GM23338 (cell line): ENCODE measurements around the gene C1QTNF8. TPM values are rescaled to one million over a fixed set of nuclear protein-coding genes. Genes with fewer than 3 reads are reported as not detected.

Experiments used
- ATAC-seq: fragments of 200-7000 bp; cut with Tn5 transposase; 3 replicates; pipeline ENCODE4 v1.9.1; 2020
- DNase-seq: peaks from one replicate; pipeline ENCODE4 v3.0.0-alpha.2; 2015; ENCODE audit warnings: low spot score
- H2AFZ ChIP-seq: fragments of 200-600 bp; sonication (generic); 2 replicates; pipeline ENCODE4 v1.8.0; 2016; ENCODE audit warnings: antibody characterized with exemption, mild to moderate bottlenecking, moderate library complexity
- H3F3A ChIP-seq: fragments of 200-600 bp; sonication (generic); replicated peaks from 2 replicates; pipeline ENCODE4 v1.8.0; 2017; ENCODE audit warnings: antibody characterized with exemption, mixed run types, low read depth
- H3K27ac ChIP-seq: fragments of 200-600 bp; sonication (generic); 2 replicates; pipeline ENCODE4 v1.6.1; 2016; ENCODE audit warnings: low read depth
- H3K27me3 ChIP-seq: fragments of 200-600 bp; sonication (generic); 2 replicates; pipeline ENCODE4 v1.8.0; 2016; ENCODE audit warnings: mild to moderate bottlenecking, mixed run types, moderate library complexity; ENCODE audit not compliant: insufficient read depth
- H3K36me3 ChIP-seq: fragments of 200-600 bp; sonication (generic); 2 replicates; pipeline ENCODE4 v1.8.0; 2016; ENCODE audit warnings: mild to moderate bottlenecking; ENCODE audit not compliant: insufficient read depth
- H3K4me1 ChIP-seq: fragments of 200-600 bp; sonication (generic); 2 replicates; pipeline ENCODE4 v1.8.0; 2016; ENCODE audit warnings: mild to moderate bottlenecking, moderate library complexity; ENCODE audit not compliant: insufficient read depth
- H3K4me2 ChIP-seq: fragments of 200-600 bp; sonication (generic); 2 replicates; pipeline ENCODE4 v1.7.1; 2017; ENCODE audit warnings: mixed run types
- H3K4me3 ChIP-seq: fragments of 200-600 bp; sonication (generic); 2 replicates; pipeline ENCODE4 v1.6.1; 2016; ENCODE audit warnings: mixed run types
- H3K79me2 ChIP-seq: fragments of 200-600 bp; sonication (generic); replicated peaks from 2 replicates; pipeline ENCODE4 v1.8.0; 2017; ENCODE audit warnings: mild to moderate bottlenecking; ENCODE audit not compliant: insufficient read depth
- H3K9me2 ChIP-seq: fragments of 200-600 bp; sonication (generic); 2 replicates; pipeline ENCODE4 v1.8.0; 2017; ENCODE audit not compliant: insufficient read depth
- H4K20me1 ChIP-seq: fragments of 200-600 bp; sonication (generic); replicated peaks from 2 replicates; pipeline ENCODE4 v1.8.0; 2017; ENCODE audit warnings: mild to moderate bottlenecking; ENCODE audit not compliant: insufficient read depth
- H3K27ac Mint-ChIP-seq: 2 replicates; pipeline ENCODE4 v1.8.0; 2020; ENCODE audit warnings: inconsistent platforms, mild to moderate bottlenecking, moderate library complexity, mixed read lengths
- H3K27me3 Mint-ChIP-seq: 3 replicates; pipeline ENCODE4 v1.8.0; 2022; ENCODE audit warnings: low read depth, mild to moderate bottlenecking, moderate library complexity, mixed read lengths, inconsistent platforms; ENCODE audit not compliant: insufficient read depth, poor library complexity
- H3K36me3 Mint-ChIP-seq: 3 replicates; pipeline ENCODE4 v1.8.0; 2021; ENCODE audit warnings: low read depth, mild to moderate bottlenecking, inconsistent platforms, moderate library complexity, mixed read lengths
- H3K4me1 Mint-ChIP-seq: 3 replicates; pipeline ENCODE4 v1.8.0; 2020; ENCODE audit warnings: mild to moderate bottlenecking, inconsistent platforms, mixed read lengths
- H3K4me3 Mint-ChIP-seq: 3 replicates; pipeline ENCODE4 v1.8.0; 2021; ENCODE audit warnings: moderate library complexity, mild to moderate bottlenecking, inconsistent platforms, mixed read lengths
- H3K9me3 Mint-ChIP-seq: 3 replicates; pipeline ENCODE4 v1.8.0; 2020; ENCODE audit warnings: moderate library complexity, mild to moderate bottlenecking, inconsistent platforms, mixed read lengths
- CTCF ChIP-seq, 2 experiments: fragments of 200-600 bp in 1 of 2; sonication (generic) in 1 of 2; conservative IDR thresholded peaks; 2 replicates each; pipeline versions ENCODE4 v1.5.1 to v1.6.1; 2016 to 2017; ENCODE audit warnings: antibody characterized with exemption in 2 of 2, low read depth in 2 of 2, mild to moderate bottlenecking in 2 of 2, moderate library complexity in 1 of 2
- EZH2 ChIP-seq: fragments of 200-600 bp; sonication (generic); IDR thresholded peaks from one replicate; pipeline ENCODE4 v1.8.0; 2017; ENCODE audit warnings: antibody characterized with exemption, mild to moderate bottlenecking, low read depth; ENCODE audit not compliant: unreplicated experiment
- EZH2phosphoT487 ChIP-seq: fragments of 200-600 bp; sonication (generic); IDR thresholded peaks from one replicate; pipeline ENCODE4 v1.8.1; 2018; ENCODE audit warnings: antibody characterized with exemption; ENCODE audit not compliant: unreplicated experiment
- JUNB ChIP-seq: IDR thresholded peaks from one replicate; pipeline ENCODE4 v1.6.1; 2016; ENCODE audit warnings: antibody characterized with exemption; ENCODE audit not compliant: unreplicated experiment
- NANOG ChIP-seq: IDR thresholded peaks from 2 replicates; pipeline ENCODE4 v1.6.1; 2016; ENCODE audit warnings: antibody characterized with exemption, borderline replicate concordance
- POLR2AphosphoS5 ChIP-seq: IDR thresholded peaks from 2 replicates; pipeline ENCODE4 v1.6.1; 2016; ENCODE audit warnings: antibody characterized with exemption, low read depth
- STAT1 ChIP-seq: IDR thresholded peaks from one replicate; pipeline ENCODE4 v1.6.1; 2016; ENCODE audit warnings: antibody characterized with exemption; ENCODE audit not compliant: unreplicated experiment
- ZNF114 ChIP-seq: fragments of 250-450 bp; sonication (Bioruptor Pico); IDR thresholded peaks from 2 replicates; pipeline ENCODE4 v1.5.0; 2020; ENCODE audit warnings: mild to moderate bottlenecking, moderate library complexity
- ZNF331 ChIP-seq: fragments of 250-450 bp; sonication (Bioruptor Pico); IDR thresholded peaks from 2 replicates; pipeline ENCODE4 v1.5.0; 2020; ENCODE audit warnings: low read depth, mild to moderate bottlenecking, moderate library complexity
- polyA plus RNA-seq: library from polyadenylated mRNA; unstranded; fragments of >200 nt; fragmentation: Nextera tagmentation; extraction: Ambion mirVana; gene quantifications from 2 replicates; pipeline ENCODE4 v1.2.1, GENCODE V29; 2016
- total RNA-seq: library from RNA; depleted of rRNA; stranded (reverse); fragments of >200 nt; shearing (Covaris generic); gene quantifications from 2 replicates; pipeline ENCODE4 v1.2.3, GENCODE V29; 2014
- TF ChIP-seq, protein P1 (sequence below): fragments of 250-450 bp; sonication (Bioruptor Pico); IDR thresholded peaks from 2 replicates; pipeline ENCODE4 v1.5.0; 2020; ENCODE audit warnings: mild to moderate bottlenecking, moderate library complexity

The C1QTNF8 gene
- total and polyA plus RNA-seq, 2 experiments from 2014 or later: not detected

- Histone ChIP-seq H3K4me3 (no peak overlapping the region), H3K9me2 (no peaks in the 10 kb centered on the region), H3K27ac (no peak overlapping the region), H3K4me1 (no peaks in the 10 kb centered on the region), H4K20me1 (no peaks in the 10 kb centered on the region), H3K27me3 (no peaks in the 10 kb centered on the region), H3K79me2 (no peaks in the 10 kb centered on the region), H3K4me2 (no peak overlapping the region), H3F3A (no peaks in the 10 kb centered on the region), H3K36me3 (no peaks in the 10 kb centered on the region), H2AFZ (no peak overlapping the region)
- Mint-ChIP-seq H3K27me3 (peaks cover 1% of the 10 kb centered on the region), H3K9me3 (no peaks in the 10 kb centered on the region), H3K27ac (no peak overlapping the region), H3K36me3 (no peaks in the 10 kb centered on the region), H3K4me1 (no peaks in the 10 kb centered on the region), H3K4me3 (no peak overlapping the region)
- TF ChIP-seq POLR2AphosphoS5 (no peak), CTCF (conservative IDR thresholded peaks at IDR 0.05; ENCODE audit: low read depth in 2 of 2) (no peak), ZNF114 (CRISPR knock-in tag) (no peak), EZH2phosphoT487 (no peak), JUNB (no peak), NANOG (no peak), STAT1 (no peak), ZNF331 (CRISPR knock-in tag) (no peak), EZH2 (no peak)
- TF ChIP-seq, protein P1, sequence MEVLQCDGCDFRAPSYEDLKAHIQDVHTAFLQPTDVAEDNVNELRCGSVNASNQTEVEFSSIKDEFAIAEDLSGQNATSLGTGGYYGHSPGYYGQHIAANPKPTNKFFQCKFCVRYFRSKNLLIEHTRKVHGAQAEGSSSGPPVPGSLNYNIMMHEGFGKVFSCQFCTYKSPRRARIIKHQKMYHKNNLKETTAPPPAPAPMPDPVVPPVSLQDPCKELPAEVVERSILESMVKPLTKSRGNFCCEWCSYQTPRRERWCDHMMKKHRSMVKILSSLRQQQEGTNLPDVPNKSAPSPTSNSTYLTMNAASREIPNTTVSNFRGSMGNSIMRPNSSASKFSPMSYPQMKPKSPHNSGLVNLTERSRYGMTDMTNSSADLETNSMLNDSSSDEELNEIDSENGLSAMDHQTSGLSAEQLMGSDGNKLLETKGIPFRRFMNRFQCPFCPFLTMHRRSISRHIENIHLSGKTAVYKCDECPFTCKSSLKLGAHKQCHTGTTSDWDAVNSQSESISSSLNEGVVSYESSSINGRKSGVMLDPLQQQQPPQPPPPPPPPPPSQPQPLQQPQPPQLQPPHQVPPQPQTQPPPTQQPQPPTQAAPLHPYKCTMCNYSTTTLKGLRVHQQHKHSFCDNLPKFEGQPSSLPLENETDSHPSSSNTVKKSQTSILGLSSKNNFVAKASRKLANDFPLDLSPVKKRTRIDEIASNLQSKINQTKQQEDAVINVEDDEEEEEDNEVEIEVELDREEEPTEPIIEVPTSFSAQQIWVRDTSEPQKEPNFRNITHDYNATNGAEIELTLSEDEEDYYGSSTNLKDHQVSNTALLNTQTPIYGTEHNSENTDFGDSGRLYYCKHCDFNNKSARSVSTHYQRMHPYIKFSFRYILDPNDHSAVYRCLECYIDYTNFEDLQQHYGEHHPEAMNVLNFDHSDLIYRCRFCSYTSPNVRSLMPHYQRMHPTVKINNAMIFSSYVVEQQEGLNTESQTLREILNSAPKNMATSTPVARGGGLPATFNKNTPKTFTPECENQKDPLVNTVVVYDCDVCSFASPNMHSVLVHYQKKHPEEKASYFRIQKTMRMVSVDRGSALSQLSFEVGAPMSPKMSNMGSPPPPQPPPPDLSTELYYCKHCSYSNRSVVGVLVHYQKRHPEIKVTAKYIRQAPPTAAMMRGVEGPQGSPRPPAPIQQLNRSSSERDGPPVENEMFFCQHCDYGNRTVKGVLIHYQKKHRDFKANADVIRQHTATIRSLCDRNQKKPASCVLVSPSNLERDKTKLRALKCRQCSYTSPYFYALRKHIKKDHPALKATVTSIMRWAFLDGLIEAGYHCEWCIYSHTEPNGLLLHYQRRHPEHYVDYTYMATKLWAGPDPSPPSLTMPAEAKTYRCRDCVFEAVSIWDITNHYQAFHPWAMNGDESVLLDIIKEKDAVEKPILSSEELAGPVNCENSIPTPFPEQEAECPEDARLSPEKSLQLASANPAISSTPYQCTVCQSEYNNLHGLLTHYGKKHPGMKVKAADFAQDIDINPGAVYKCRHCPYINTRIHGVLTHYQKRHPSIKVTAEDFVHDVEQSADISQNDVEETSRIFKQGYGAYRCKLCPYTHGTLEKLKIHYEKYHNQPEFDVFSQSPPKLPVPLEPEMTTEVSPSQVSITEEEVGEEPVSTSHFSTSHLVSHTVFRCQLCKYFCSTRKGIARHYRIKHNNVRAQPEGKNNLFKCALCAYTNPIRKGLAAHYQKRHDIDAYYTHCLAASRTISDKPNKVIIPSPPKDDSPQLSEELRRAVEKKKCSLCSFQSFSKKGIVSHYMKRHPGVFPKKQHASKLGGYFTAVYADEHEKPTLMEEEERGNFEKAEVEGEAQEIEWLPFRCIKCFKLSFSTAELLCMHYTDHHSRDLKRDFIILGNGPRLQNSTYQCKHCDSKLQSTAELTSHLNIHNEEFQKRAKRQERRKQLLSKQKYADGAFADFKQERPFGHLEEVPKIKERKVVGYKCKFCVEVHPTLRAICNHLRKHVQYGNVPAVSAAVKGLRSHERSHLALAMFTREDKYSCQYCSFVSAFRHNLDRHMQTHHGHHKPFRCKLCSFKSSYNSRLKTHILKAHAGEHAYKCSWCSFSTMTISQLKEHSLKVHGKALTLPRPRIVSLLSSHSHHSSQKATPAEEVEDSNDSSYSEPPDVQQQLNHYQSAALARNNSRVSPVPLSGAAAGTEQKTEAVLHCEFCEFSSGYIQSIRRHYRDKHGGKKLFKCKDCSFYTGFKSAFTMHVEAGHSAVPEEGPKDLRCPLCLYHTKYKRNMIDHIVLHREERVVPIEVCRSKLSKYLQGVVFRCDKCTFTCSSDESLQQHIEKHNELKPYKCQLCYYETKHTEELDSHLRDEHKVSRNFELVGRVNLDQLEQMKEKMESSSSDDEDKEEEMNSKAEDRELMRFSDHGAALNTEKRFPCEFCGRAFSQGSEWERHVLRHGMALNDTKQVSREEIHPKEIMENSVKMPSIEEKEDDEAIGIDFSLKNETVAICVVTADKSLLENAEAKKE: no peak
- DNase-seq: no peak
- ATAC-seq: no peak
Measured at GRCh38 chr16:1122398-1122765, 26.3 kb upstream of the C1QTNF8 start.
